Stimulated activated naive CD4-positive, alpha-beta T cell treated with Interleukin-2 at 50 U/mL for 16 hours (primary cell): Measurements from ENCODE around the gene ZDHHC3.
"Not testable (repeated sequence)": the region's sequence is repeated elsewhere in the genome, so short reads cannot be mapped to it uniquely, and the experiment has no call there.

Source experiments
- DNase-seq: peaks from one replicate; lab custom pipeline; 2025; lab: John Stamatoyannopoulos, UW

Gene ZDHHC3

DNA sequence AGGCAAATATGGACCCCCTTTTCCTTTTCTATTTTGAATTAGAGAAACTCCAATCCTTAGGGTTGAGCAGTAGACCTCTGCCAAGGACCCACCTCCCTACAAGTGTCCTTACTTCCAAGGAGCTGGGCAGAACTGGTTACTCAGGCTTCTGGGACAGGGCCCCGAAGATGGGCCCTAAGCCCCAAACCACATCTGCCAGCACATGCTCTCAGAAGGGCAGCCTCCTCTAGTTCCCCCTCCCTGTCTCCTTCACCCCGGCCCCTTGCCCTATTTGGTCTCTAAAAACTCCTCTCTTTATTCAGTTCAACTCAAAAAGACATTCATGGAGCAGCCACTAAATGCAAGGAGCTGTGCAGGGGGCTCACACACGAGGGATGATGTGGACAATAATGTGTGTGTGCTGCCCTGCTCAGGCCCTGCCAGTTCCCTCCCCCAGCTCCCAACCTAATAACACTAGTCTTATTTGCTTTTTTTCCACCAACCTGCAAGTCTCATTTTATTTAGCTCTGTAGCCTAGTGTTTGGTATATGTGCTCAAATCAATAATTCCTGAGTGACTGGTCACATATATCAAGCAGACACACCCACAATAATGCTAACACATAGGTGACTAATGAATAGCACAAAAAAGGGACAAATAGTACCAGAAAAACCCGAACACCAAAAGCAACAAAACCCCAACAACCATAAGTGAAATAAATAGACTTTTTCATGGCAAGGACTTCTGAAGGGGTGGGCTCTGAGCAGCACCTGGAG lies 12.2 kb downstream of the ZDHHC3 start:
- no peak for DNase-seq

DNA sequence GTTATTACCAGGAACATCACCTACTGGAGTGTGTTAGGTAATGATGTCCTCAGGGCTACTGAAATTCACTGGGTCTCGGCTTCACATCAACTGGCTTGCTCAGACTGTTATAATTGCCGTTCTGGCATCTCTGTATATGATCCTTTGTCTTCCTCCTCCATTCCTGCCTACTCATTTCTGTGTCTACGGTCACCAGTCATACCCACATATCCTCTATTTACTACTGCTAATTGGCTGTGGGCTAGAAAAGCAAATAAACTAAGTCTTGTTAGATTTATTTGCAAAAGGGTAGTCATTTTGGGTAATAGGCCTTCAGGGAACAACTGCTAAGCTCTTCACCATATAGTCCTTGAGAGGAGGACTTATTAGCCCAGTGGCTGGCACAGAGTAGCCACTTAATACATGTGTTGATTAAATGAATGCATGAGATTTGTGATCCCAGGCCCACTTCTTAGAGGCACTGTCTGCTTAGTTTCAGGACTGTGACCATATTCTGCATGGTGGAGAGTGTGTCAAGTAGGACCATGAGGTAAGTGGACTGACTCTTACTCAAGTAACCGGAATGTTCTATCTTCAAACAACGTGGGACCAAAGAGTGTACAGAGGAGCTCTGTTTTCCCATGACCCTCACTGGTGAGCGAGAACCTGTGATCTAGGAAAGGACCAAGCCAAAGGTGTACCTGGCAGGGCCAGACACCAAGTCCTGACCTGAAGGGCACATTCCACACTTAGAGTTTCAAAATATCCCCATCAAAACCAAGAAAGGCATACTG lies 13.2 kb downstream of the ZDHHC3 start:
- no peak for DNase-seq

DNA sequence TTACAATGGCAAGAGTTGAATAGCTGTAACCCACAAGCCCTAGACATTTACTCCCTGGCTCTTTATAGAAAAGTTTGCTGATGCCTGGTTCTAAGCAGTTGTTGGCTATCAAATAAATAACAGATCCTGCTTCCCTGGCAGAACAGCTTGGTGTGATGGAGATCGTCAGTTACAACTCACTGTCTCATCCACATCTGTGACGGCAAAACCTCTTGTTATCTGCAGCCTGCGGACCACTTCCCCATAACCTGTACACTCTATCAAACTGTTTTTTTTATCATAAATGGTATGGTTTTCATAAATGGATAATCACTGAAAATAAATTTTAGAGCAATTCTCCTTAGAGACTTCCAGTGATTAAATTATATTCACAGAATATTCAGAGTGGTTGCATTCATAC lies 14.1 kb downstream of the ZDHHC3 start:
- DNase-seq, result no peak

- DNase-seq, result no peak
These were observed 15.5 kb downstream of the ZDHHC3 start for GRCh38 chr3:44960387-44961026.

- no peak for DNase-seq
These were observed 17.6 kb downstream of the ZDHHC3 start for GRCh38 chr3:44958386-44958785.

- DNase-seq, result no peak
These were observed 18.0 kb downstream of the ZDHHC3 start for GRCh38 chr3:44957986-44958385.

DNA sequence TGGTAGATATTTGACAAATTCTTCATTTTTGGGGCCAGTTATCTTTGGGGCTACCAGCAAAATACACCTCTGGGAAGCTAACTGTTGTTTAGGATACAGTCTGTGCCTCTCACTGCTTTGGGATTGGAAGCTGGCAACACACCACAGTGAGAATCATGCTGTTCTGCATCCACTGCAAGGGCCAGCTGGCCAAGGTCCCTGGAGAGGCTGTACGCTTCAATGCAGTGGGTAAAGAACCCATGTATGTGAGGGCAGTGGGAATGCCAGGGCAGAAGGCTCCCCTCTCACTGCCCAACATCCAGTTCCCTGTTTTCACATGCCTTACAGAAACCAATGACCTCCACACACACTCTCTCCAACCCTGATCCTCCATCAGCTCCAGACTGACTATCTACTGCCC lies 20.1 kb downstream of the ZDHHC3 start:
- no peak for DNase-seq

DNA sequence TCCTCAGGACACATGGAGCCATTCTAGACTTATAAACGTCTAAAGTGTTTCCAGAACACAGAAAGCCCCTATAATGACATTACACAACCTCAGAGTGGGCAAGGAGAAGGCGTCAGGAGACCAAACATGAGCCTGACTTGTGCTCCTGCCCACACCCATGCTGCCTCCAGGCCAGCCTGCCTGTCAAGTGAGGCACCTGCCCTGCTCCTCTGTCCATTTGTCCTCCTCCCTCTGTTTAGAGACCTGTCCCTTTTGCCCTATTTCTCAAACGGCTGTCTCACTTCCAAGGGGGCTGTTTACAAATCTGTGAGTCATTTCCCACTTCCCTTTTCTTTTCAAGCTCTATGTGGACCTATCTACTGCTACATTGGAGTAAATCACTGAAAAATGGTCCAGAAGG lies 21.0 kb downstream of the ZDHHC3 start:
- DNase-seq, result no peak

GRCh38 chr3:44954304-44954703 lies 21.7 kb downstream of the ZDHHC3 start:
- DNase-seq, result no peak

- DNase-seq, result no peak
These were observed 23.3 kb downstream of the ZDHHC3 start for GRCh38 chr3:44952689-44953088.

DNA sequence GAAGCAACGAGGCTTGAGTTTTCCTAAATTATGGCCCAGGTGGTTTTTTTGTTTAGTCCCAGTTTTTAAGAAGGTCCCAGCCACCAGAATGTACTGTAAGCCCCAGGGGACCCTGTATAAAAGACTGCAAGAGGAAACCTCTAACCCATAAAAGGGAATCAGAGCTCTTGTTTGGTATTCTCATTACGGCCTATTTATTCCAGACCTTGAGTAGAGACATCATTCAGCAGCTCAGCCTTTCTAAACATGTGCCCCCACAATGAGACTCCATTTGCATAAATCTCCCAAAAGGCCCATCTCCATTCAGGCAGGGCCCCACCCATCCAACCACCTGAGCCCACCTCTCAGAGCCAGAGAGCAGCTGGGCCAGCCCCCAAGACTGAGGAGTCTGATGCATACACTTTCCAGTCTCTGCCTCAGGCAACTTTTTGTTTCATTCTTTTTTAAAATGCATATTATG lies 25.7 kb downstream of the ZDHHC3 start:
- DNase-seq, result no peak

DNA sequence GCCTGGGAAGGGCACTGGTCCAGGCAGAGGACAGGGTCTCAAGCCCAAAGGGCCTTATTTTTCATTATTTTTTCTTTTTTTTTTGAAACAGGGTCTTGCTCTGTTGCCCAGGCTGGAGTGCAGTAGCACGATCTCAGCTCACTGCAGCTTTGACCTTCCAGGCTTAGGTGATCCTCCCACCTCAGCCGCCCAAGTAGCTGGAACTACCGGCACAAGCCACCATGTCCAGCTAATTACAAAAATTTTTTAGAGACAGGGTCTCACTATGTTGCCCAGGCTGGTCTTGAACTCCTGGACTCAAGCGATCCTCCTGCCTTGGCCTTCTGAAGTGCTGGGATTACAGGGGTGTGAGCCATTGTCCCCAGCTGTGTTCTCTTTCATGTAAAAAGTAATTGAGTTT lies 26.2 kb downstream of the ZDHHC3 start:
- DNase-seq, result not testable (repeated sequence)

GRCh38 chr3:44948239-44948638 lies 27.7 kb downstream of the ZDHHC3 start:
- no peak for DNase-seq

DNA sequence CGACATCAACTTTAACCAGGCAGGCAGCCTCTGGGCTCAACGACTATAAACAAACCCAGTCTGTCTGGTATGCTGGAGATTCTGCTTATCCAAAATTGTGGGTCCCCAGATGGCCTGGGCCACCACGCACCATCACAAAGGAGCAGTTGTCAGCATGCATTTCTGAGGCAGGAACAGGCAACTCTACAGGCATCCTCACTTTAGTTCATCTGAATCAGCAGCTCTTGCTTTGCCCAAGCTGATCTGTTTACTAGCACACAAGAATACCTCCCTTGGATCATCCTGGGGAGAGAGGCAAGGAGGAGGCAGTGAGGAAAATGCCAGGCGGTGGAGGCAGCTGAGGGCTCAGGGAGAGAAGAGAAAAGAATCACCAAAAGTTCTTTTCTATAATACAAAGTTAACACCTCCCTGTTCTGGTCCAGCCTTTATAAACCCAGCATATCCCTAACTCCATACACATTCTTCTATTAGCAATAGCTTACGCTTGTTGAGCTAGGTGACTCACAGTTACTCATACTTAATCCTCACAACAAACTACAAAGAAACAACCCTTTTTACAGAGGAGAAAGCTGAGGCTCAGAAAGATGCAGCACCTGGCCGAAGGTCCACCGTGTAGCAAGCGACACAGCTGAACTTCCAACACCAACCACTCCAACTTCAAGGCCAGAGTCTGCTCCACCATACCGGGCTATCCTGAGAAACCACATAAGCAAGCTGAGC lies 33.6 kb downstream of the ZDHHC3 start:
- DNase-seq, result no peak

- DNase-seq, result no peak
These were observed 36.4 kb downstream of the ZDHHC3 start for GRCh38 chr3:44939581-44940036.

DNA sequence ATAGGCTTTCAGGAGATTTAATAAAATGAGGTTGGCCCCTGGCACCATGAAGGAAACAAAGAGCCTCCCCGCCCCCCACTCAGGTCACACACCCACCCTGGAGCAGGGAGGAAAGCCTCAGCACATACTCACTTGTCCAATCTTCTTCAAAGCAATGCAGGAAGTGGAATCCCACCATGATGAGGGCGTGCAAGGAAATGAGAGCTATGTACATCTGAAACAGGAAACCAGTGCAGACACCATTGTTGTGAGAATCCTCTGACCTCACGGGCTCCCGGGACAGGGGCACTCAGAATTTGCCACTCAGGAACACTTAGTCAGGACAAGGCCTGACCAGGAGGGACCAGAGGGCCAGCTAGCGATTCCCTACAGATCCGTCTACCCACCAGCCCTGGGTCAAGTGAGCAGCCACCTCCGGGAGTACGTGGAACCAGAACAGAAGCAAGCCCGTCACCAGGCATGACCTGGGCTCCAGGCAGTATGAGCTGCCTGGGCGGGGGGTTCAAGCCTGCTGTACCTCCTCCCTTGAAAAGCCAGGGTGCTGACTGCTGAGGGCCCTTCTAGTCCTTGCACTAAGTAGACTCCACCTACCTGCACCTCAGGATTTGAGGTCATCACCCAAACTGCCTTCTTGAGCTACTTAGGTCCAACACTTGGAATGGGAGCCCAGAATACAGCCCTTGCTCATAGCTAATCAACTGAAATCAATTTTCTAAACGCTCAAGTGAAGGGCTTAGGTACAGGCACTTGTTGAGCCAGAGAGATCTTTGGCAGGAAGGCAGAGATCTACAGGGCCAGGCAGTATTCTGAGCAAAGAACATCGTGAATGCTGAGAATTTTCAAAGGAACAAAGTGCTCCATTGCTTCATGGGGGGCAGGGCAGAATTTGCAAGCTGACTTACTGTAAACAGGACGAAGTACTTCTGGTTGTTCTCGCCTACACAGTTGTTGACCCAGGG lies 42.7 kb downstream of the ZDHHC3 start:
- no peak for DNase-seq

GRCh38 chr3:44932271-44932670 lies 43.7 kb downstream of the ZDHHC3 start:
- no peak for DNase-seq

DNA sequence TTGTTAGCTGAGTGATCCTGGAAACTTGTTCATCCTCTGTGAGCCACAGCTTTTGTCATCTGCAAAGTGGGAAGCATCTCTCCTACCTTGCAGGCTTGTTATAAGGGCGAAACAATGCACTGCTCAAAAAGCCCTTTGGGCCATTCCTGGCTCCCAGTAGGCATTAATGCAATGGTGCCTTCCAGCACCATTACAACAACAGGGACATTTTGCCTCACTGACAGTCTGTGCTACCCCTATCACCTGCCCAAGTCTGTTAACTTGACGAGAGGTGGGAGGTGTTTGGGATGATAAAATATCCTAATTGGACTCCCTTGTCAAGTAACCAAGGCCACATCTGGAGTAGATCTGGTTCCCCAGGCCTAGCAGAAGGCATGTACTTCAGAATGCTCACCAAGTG lies 44.2 kb downstream of the ZDHHC3 start:
- DNase-seq, result no peak

- no peak for DNase-seq
These were observed 45.1 kb downstream of the ZDHHC3 start for GRCh38 chr3:44930911-44931310.

DNA sequence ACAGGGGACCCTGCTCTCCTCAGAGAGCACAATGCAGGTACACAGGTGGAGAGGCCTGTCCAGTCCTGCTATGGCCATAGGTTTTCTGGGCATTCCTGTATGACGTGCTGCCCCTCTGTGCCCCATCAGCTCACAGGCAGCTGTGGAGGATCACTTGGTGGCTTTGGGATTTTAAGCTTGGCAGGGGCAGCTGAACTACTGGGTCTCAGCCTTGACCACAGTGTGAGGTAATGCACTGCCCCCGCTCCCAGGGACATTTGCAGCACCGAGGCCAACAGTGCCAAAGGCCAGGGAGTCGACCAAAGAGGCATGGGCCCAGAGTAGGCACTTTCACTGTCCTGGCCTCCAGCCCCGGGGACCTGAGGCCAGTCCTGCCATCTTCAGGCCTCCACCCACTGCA lies 46.2 kb downstream of the ZDHHC3 start:
- no peak for DNase-seq

GRCh38 chr3:44927371-44927770 lies 48.6 kb downstream of the ZDHHC3 start:
- no peak for DNase-seq
